ENCODE results near the gene PCED1B.

Gene PCED1B

GRCh38 chr12:47234576-47235141 lies 155.2 kb downstream of the PCED1B start:
- peaks cover 33% of the 10 kb centered on the region for H3K36me3 Mint-ChIP-seq
- H3K27ac Mint-ChIP-seq: no peak overlapping the region
- H3K4me3 Mint-ChIP-seq: no peak overlapping the region
- peaks cover 2% of the 10 kb centered on the region for H3K9me3 Mint-ChIP-seq
- peaks cover 20% of the 10 kb centered on the region for H3K4me1 Mint-ChIP-seq
- no peak for DNase-seq (ENCODE audit: low spot score in 2 of 2)
- no peak for ATAC-seq (ENCODE audit: low read depth)
- no peaks in the 10 kb centered on the region for H3K27me3 Mint-ChIP-seq

- Mint-ChIP-seq H3K4me1 (peaks cover 24% of the 10 kb centered on the region), H3K4me3 (no peak overlapping the region), H3K9me3 (peaks cover 2% of the 10 kb centered on the region), H3K27me3 (no peaks in the 10 kb centered on the region), H3K36me3 (peaks cover 33% of the 10 kb centered on the region), H3K27ac (peak overlapping the region; percentile 63)
- DNase-seq (ENCODE audit: low spot score in 2 of 2) (no peak), ATAC-seq (ENCODE audit: low read depth) (no peak)
Measured at GRCh38 chr12:47235258-47236040, 156.0 kb downstream of the PCED1B start.

- Mint-ChIP-seq H3K4me3 (no peak overlapping the region), H3K27ac (peak overlapping the region; percentile 63), H3K27me3 (no peaks in the 10 kb centered on the region), H3K36me3 (peaks cover 30% of the 10 kb centered on the region), H3K4me1 (peaks cover 25% of the 10 kb centered on the region), H3K9me3 (peaks cover 2% of the 10 kb centered on the region)
- no peak for ATAC-seq (ENCODE audit: low read depth)
- no peak for DNase-seq (ENCODE audit: low spot score in 2 of 2)
Measured at GRCh38 chr12:47236109-47236714, 156.8 kb downstream of the PCED1B start.

GRCh38 chr12:47237751-47238211 lies 158.4 kb downstream of the PCED1B start:
- peak overlapping the region; percentile 53 for H3K27ac Mint-ChIP-seq
- peaks cover 2% of the 10 kb centered on the region for H3K9me3 Mint-ChIP-seq
- peaks cover 25% of the 10 kb centered on the region for H3K36me3 Mint-ChIP-seq
- H3K4me1 Mint-ChIP-seq: peaks cover 28% of the 10 kb centered on the region
- no peak overlapping the region for H3K4me3 Mint-ChIP-seq
- no peak for ATAC-seq (ENCODE audit: low read depth)
- H3K27me3 Mint-ChIP-seq: no peaks in the 10 kb centered on the region
- no peak for DNase-seq (ENCODE audit: low spot score in 2 of 2)

GRCh38 chr12:47238669-47239114 lies 159.3 kb downstream of the PCED1B start:
- Mint-ChIP-seq H3K36me3 (peaks cover 22% of the 10 kb centered on the region), H3K4me3 (no peak overlapping the region), H3K4me1 (peaks cover 24% of the 10 kb centered on the region), H3K27ac (peak overlapping the region; percentile 53), H3K27me3 (no peaks in the 10 kb centered on the region), H3K9me3 (peaks cover 2% of the 10 kb centered on the region)
- DNase-seq (ENCODE audit: low spot score in 2 of 2) (no peak), ATAC-seq (ENCODE audit: low read depth) (no peak)

- no peaks in the 10 kb centered on the region for H3K27me3 Mint-ChIP-seq
- peaks cover 15% of the 10 kb centered on the region for H3K36me3 Mint-ChIP-seq
- H3K9me3 Mint-ChIP-seq: no peaks in the 10 kb centered on the region
- no peak overlapping the region for H3K27ac Mint-ChIP-seq
- no peak overlapping the region for H3K4me3 Mint-ChIP-seq
- DNase-seq (ENCODE audit: low spot score in 2 of 2) (no peak), ATAC-seq (ENCODE audit: low read depth) (no peak)
- H3K4me1 Mint-ChIP-seq: peaks cover 18% of the 10 kb centered on the region
Measured at GRCh38 chr12:47242426-47242825, 163.0 kb downstream of the PCED1B start.

- ATAC-seq (ENCODE audit: low read depth) (no peak), DNase-seq (ENCODE audit: low spot score in 2 of 2) (no peak)
- Mint-ChIP-seq H3K9me3 (no peaks in the 10 kb centered on the region), H3K27ac (no peak overlapping the region), H3K4me3 (no peak overlapping the region), H3K36me3 (peaks cover 10% of the 10 kb centered on the region), H3K27me3 (no peaks in the 10 kb centered on the region), H3K4me1 (peaks cover 8% of the 10 kb centered on the region)
Measured at GRCh38 chr12:47244835-47245234, 165.4 kb downstream of the PCED1B start.

- H3K27me3 Mint-ChIP-seq: no peaks in the 10 kb centered on the region
- H3K36me3 Mint-ChIP-seq: peaks cover 15% of the 10 kb centered on the region
- no peak for ATAC-seq (ENCODE audit: low read depth)
- H3K4me1 Mint-ChIP-seq: peaks cover 3% of the 10 kb centered on the region
- H3K4me3 Mint-ChIP-seq: no peak overlapping the region
- no peak overlapping the region for H3K27ac Mint-ChIP-seq
- DNase-seq (ENCODE audit: low spot score in 2 of 2): no peak
- H3K9me3 Mint-ChIP-seq: peaks cover 1% of the 10 kb centered on the region
Measured at GRCh38 chr12:47245623-47246022, 166.2 kb downstream of the PCED1B start.

- H3K27ac Mint-ChIP-seq: no peak overlapping the region
- no peaks in the 10 kb centered on the region for H3K27me3 Mint-ChIP-seq
- H3K9me3 Mint-ChIP-seq: peaks cover 2% of the 10 kb centered on the region
- no peak for ATAC-seq (ENCODE audit: low read depth)
- peaks cover 22% of the 10 kb centered on the region for H3K36me3 Mint-ChIP-seq
- H3K4me1 Mint-ChIP-seq: no peaks in the 10 kb centered on the region
- no peak overlapping the region for H3K4me3 Mint-ChIP-seq
- no peak for DNase-seq (ENCODE audit: low spot score in 2 of 2)
Measured at GRCh38 chr12:47247418-47247817, 168.0 kb downstream of the PCED1B start.

- Mint-ChIP-seq H3K4me1 (peaks cover 3% of the 10 kb centered on the region), H3K9me3 (peaks cover 9% of the 10 kb centered on the region), H3K27me3 (no peaks in the 10 kb centered on the region), H3K36me3 (peaks cover 23% of the 10 kb centered on the region), H3K27ac (no peak overlapping the region), H3K4me3 (no peak overlapping the region)
- DNase-seq (ENCODE audit: low spot score in 2 of 2): no peak
- no peak for ATAC-seq (ENCODE audit: low read depth)
Measured at GRCh38 chr12:47249082-47249481, 169.7 kb downstream of the PCED1B start.

- no peak for DNase-seq (ENCODE audit: low spot score in 2 of 2)
- H3K27ac Mint-ChIP-seq: no peak overlapping the region
- peaks cover 3% of the 10 kb centered on the region for H3K4me1 Mint-ChIP-seq
- H3K4me3 Mint-ChIP-seq: no peak overlapping the region
- no peaks in the 10 kb centered on the region for H3K27me3 Mint-ChIP-seq
- H3K36me3 Mint-ChIP-seq: peaks cover 21% of the 10 kb centered on the region
- ATAC-seq (ENCODE audit: low read depth): no peak
- peaks cover 9% of the 10 kb centered on the region for H3K9me3 Mint-ChIP-seq
Measured at GRCh38 chr12:47249719-47250357, 170.4 kb downstream of the PCED1B start.

GRCh38 chr12:47251919-47252318 lies 172.5 kb downstream of the PCED1B start:
- ATAC-seq (ENCODE audit: low read depth) (no peak), DNase-seq (ENCODE audit: low spot score in 2 of 2) (no peak)
- H3K9me3 Mint-ChIP-seq: peaks cover 16% of the 10 kb centered on the region
- H3K4me1 Mint-ChIP-seq: peaks cover 3% of the 10 kb centered on the region
- H3K36me3 Mint-ChIP-seq: peaks cover 23% of the 10 kb centered on the region
- no peak overlapping the region for H3K4me3 Mint-ChIP-seq
- peak overlapping the region; percentile 45 for H3K27ac Mint-ChIP-seq
- H3K27me3 Mint-ChIP-seq: no peaks in the 10 kb centered on the region

GRCh38 chr12:47264951-47265350 lies 185.5 kb downstream of the PCED1B start:
- ATAC-seq (ENCODE audit: low read depth) (no peak), DNase-seq (ENCODE audit: low spot score in 2 of 2) (no peak)
- H3K36me3 Mint-ChIP-seq: no peaks in the 10 kb centered on the region
- no peaks in the 10 kb centered on the region for H3K27me3 Mint-ChIP-seq
- H3K27ac Mint-ChIP-seq: no peak overlapping the region
- no peaks in the 10 kb centered on the region for H3K9me3 Mint-ChIP-seq
- H3K4me3 Mint-ChIP-seq: no peak overlapping the region
- H3K4me1 Mint-ChIP-seq: peaks cover 32% of the 10 kb centered on the region

GRCh38 chr12:47265391-47265790 lies 186.0 kb downstream of the PCED1B start:
- Mint-ChIP-seq H3K36me3 (no peaks in the 10 kb centered on the region), H3K4me1 (peaks cover 36% of the 10 kb centered on the region), H3K4me3 (no peak overlapping the region), H3K9me3 (no peaks in the 10 kb centered on the region), H3K27me3 (no peaks in the 10 kb centered on the region), H3K27ac (no peak overlapping the region)
- DNase-seq (ENCODE audit: low spot score in 2 of 2) (no peak), ATAC-seq (ENCODE audit: low read depth) (no peak)
